ENCODE results near the gene UST. TPM values are rescaled to one million over a fixed set of nuclear protein-coding genes. Genes with fewer than 3 reads are reported as not detected.
A peak's percentile ranks its signal among the peaks of the same experiment; 100 is the strongest.
"Not testable (repeated sequence)": the region's sequence is repeated elsewhere in the genome, so short reads cannot be mapped to it uniquely, and the experiment has no call there.

UST gene
- polyA plus RNA-seq, 1 donor: 5.8 TPM

DNA sequence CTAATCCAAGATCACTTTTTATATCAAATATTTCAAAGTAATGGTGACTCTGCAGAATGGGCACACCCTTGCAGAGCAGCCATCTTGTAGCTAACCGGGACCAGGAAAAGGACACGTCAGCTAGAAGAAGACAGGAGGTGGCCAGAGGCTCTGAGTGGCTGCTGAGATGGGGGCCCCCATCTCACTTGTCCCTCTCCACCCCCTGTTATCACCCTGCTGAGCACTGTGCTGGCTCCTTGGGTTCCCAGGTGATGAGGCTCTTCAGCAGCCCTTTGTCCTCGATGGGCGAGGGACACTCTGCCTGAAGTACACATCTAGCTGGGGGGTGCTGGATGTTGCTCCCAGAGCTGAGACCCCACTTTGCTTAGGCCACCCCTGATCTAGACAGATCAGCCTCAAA lies 126.3 kb downstream of the UST start:
- DNase-seq: no peak

DNA sequence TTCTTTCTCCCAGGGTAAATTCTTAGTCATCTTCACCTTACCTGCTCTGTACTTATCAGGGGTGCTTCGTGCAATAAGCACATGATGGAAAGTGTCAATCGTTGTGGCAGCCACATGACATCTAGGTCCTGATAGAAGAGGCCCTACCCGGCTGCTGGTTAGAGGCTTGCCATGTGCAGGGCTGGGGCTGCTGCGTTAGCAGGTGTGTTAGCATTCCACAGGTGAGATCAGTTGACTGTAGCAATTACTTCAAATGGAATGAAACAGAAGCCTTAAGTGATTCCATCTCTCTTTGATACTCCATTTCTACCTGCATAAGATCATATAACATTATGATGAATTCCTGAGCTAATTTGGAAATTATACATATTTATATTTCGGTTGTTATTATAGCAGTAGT lies 127.0 kb downstream of the UST start:
- DNase-seq: no peak

DNA sequence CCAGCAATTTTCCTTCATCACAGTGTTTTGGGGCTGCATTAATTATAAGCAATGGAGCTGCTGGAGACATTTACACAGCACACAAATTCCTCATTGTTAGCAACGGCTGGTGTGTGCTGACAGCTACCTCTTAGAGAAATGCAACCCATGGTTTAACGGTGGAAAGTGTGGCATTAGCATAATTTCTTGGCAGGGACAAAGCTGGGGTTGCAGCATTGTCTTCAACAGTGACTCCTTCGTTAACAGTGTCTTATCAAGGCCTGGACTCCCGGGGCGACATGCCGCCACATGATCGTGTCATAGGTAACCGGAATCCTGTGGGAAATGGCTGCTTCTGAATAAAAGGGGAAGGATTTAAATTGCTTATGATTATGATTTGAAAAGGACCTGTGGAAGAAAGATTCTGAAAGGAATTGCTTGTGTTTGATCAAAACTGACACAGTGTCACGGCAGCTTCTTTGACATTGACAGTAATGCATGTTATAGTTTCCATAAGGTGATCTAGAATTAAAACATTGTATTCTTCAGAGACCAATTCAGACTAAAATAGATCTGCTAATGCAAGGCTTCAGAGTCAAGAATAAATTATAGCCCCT lies 128.0 kb downstream of the UST start:
- no peak for DNase-seq

DNA sequence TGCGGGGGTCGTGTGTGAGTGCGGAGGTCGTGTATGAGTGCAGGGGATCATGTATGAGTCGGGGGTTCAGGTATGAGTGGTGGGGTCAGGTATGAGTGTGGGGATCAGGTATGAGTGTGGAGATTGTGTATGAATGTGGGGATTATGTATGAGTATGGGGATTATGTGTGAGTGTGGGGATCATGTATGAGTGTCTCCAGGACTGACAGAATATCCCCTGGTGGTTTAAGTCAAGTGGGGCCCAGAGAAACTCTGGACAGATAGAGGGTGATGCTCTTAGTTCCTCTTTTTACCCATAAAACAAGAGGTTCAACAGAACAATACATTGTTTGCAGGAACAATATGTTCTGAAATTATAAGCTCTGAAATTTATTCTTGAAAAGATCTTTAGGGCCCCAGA lies 131.9 kb downstream of the UST start:
- DNase-seq: no peak

DNA sequence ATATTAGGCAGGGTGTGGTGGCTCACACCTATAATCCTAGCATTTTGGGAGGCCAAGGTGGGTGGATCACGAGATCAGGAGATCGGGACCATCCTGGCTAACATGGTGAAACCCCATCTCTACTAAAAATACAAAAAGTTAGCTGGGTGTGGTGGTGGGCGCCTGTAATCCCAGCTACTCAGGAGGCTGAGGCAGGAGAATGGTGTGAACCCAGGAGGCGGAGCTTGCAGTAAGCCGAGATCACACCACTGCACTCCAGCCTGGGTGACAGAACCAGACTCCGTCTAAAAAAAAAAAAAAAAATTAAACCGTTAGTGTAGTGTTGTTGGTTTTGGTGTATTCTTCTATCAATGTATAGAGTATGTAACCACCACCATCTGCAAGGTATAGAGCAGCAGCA lies 133.9 kb downstream of the UST start:
- DNase-seq: not testable (repeated sequence)

DNA sequence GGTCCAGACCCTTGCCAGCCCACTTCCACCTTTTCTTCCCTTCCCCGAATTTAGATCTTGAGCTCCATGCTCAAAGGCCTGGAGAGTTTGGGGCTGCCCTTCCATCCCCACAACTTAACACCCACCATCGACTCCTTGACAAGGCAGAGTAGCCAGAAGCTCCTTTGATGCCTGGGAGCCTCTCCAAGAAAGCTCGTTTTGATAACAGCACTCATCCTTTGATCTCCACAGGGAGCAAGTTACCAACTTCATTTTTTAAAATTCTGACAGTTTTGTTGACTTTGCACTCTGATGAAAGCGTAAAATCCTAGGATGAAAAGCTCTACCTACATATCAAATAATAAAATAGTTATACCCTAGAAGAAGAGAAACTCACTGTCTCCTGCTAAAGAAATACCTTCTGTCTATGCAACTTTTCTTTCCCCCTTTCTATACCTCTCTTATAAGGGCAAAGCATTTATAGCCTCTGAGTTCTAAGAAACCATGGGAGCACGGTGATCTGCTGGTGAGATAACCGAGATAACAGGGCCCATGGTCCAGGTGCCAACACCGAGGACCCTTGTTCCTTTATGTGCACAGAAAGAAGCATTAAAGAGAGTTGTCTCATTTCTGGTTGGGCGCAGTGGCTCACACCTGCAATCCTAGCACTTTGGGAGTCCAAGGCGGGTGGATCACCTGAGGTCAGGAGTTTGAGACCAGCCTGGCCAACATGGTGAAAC lies 134.9 kb downstream of the UST start:
- no peak for DNase-seq

DNA sequence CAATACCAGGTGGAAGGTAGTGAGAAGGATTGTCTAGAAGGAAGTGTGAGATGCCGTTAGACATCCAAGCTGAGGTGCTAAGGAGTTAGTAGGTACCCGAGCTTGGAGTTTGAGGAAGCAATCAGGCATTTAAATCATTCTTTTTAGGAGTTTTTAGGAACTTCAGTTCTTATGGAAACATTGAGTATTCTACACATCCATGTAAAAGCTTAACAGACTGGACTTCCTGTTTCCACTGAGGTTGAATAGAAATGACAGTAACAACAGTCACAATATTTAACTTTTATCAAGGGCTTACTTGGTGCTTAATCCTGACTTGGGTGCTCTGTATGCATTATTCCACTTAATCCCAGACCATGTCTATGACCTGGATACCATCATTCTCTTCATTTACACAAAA lies 136.4 kb downstream of the UST start:
- DNase-seq: no peak

DNA sequence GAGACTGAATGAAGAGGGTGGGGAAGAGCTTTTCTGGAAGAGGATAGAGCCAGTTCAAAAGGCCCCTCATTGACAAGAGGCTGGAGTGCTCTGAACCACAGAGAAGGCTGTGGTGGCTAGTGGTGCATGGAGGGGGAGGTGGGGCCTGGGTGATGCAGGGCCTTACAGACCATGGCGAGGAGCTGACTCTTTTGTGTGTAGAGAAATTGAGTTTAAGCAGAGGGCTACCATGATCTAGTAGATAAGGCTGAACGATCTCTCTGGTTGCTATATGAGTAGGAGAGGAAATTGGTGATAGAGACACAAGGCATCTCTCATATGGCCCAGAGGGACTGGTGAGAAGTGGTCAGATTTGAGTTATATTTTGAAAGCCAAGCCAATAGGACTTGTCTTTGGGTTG lies 137.6 kb downstream of the UST start:
- DNase-seq: no peak

DNA sequence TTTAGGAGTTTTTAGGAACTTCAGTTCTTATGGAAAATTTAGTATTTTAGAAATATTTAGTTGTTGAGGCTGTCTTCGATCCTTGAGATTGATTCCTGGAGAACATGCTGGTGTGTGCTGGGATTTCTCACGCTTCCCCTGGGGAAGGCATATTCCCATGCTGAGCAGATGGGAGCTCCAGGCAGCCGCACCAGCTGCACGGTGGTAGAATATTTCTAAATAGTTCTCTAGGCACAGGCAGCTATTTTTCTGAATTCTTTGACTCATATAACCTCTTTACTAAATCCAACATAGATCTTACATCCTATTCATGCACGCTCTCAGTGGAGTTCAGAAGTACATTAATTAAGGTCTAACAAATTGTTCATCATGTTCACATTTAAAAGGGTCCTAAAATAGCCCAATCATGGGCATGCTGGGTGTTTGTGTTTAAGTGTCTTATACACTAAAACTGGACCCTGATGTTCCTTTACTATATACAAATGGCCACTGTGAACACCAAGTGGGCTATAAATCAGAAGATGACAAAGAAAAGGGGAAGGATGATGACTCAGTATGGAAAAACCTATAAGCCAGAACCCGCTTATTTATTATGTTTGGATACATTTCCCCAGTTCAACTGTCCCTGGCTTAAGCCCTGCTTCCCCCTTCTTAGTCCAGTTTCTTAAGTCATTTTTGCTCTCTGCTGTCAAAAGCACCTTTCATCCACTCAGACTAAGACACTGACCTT lies 138.5 kb downstream of the UST start:
- DNase-seq: peak; percentile 76

DNA sequence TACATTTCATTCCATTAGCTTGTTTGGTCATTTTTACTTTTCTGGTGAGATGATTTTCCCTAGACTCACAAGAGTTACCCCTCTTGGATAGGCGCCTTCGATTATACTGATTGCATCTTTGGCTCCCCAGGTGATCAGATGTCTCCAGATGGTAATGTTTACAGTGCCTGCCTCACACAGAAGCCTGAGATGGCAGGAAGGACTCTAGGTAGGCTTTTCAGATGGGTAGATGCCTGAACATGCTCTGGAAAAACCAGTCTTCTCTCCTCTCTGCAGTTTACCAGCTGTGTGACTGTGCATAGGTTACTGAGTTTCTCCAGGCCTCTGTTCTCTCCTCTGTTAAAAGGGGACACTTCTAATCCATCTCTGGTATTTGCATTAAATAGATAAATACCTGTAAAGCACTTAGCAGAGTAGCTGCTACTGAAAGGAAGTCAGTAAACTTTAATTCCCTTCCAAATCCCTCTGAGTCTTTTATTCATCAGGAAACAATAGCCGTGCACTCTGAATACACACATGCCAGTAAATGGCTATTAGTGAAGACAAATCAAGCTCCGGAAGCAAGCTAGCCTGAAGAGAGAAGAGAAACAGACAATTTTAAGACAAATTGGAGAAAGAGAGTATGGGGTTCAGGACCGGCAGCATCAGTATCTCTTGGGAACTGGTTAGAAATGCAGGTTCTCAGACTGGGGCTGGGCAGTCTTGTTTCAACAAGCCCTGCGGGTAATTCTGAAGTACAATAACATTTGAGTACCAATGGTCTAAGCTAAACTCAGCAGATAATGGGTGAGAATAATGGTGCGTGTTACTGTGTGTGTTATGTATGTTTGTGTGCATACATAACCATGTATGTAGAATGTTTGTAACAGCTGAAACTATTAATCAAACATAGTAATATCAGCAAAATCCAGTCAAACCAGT lies 139.4 kb downstream of the UST start:
- DNase-seq: no peak

DNA sequence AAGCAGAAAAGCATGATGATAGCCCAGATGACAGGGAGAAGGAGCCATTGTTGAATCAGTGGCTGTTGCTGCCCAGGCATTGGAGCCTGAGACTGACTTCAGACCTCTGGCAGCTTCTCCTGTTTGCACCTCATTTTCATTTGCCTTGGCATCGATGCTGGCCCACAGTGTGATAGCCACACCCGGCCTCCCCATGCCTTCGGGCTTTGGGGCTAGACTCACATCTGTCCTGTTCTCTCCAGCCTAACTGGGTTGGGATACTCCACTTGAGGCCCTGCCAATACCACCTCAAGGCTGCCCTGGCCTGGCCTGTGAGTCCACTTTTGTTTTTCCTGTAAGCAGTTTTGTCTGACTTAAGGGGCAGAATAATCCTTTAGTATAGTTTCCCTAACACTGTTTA lies 140.4 kb downstream of the UST start:
- DNase-seq: no peak

DNA sequence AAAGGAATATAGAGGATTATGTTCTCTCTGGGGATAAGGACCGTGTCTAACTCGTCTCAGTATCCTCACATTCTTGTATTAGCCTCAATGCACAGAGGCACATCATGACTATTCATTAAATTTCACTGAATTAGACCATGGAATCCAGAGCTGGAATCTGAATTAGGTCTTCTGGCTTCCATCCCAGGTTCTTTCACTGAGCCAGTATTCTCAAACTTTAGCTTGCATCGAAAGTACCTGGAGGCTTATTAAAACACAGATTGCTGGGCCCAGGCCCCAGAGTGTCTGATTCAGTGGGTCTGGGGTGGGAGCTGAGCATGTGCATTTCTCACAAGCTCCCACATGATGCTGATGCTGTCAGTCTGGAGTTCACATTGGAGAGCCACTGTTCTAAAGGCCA lies 142.0 kb downstream of the UST start:
- peak; percentile 81 for DNase-seq

DNA sequence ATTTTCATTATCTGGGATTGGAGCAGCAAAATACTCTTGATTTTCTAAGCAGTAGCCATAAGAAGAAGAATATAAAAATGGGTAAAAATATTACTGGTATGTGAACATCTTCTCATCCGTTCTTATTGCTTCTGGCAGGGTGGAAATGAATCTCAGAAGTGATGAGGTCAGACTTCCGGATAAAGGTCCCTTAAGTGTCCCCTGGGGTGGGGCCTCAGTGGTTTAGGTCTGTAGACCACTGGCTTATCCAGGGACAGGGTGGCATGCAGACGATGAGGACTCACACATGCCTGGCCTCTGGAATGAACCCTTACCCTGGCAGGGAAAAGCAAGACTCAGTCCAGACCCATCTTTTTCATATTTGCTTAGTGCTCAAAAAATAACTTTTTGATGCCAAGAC lies 143.3 kb downstream of the UST start:
- DNase-seq: peak; percentile 57

DNA sequence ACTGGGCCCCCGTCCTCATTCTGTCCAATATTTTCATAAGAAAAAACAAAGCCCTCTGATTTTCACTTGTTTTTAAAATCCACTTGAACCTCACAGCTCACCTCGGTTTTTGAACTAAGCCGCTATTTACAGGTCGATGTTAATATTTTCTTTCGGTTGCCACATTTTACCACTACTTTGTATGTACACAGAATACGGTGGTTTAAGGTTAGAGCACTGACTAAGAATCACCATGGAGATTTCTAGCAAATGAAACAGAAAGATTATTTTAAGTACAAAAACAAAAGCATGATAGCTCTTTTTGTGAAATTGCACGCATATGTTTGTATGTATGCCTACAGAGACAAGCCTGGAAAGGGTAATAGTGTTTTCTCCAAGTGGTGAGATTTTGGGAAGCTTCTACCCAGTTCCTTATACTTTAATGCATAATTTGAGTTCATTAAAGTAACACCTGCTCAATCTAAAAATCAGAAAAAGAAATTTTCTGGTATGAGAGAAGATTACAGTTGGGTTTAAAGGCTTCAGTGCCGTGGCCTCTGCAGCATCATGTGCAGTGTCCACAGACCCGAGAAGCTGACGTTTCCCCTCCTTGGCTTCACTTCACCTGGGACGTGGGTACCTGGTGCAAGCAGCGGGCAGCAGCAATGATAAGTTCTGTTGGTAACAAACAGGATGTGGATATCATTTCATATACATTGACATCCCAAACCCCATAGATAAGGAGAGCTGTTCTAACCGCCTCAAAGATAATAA lies 144.0 kb downstream of the UST start:
- no peak for DNase-seq

DNA sequence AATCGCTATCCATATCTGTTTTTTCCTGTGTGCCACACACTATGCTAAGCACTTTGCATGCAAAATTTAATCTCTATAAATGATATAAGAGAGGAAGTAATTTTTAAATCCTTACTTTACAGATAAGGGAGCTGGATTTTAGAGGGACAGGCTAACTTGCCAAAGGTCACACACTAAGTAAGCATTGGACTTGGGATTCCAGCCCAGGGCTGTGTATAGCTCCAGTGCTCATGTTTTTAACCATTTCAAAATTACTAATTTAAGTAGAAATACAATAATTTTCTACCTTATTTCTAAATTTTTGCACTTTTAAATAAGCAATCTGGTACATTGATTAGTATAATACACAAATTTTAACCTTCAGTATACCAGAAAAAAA lies 144.6 kb downstream of the UST start:
- no peak for DNase-seq

DNA sequence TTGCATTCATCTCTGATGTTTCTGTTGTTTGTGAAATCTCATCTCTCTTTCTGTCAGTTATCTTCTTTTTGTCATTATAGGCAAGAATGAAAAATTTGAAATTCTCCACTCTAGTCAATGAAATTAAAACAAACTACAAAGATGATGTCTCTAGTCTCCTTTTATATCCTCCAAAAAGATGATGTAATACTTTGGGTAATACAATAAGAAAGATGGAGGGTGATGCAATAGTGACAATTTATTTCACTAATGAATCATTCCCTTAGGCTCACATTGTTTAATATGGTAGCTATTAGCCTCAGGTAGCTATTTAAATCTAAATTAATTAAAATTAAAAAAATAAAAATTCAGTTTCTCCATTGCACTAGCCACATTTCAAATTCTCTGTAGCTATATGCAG lies 145.4 kb downstream of the UST start:
- no peak for DNase-seq

DNA sequence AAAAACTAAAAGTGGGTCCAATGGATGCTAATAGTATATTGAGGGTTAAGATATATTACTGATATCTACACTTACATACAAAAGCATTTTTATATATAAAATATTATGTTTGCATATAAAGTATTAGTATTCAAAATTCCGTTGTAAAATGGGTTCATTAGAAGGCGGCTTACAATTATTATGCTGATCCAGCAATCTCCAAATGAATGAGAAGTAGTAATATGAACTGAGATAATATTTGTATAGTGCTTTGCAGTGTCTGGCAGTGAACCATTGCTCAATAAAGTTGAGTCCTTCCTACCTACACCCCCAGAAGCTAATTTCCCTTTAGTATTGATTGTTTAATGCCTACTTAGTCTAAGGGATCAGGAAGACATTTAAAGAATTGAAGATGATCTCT lies 146.2 kb downstream of the UST start:
- no peak for DNase-seq

DNA sequence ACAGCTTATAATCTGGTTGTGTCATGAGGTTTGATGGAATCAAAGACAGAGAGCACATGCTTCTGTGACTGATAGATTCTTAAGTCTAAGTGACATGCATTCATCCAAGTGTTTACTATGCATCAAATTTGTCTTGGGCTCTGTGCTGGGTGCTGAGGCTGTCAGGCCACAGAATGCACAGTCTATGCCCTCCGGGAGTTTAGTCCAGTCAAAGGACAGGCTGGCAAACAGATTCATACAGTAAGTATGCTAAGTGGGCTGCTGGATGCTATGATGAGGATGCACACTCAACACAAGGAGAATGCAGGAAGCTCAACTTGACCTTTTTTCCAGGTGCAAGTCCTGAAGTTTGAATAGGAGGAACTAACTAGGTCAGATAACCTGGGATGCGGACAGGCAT lies 146.7 kb downstream of the UST start:
- DNase-seq: no peak

DNA sequence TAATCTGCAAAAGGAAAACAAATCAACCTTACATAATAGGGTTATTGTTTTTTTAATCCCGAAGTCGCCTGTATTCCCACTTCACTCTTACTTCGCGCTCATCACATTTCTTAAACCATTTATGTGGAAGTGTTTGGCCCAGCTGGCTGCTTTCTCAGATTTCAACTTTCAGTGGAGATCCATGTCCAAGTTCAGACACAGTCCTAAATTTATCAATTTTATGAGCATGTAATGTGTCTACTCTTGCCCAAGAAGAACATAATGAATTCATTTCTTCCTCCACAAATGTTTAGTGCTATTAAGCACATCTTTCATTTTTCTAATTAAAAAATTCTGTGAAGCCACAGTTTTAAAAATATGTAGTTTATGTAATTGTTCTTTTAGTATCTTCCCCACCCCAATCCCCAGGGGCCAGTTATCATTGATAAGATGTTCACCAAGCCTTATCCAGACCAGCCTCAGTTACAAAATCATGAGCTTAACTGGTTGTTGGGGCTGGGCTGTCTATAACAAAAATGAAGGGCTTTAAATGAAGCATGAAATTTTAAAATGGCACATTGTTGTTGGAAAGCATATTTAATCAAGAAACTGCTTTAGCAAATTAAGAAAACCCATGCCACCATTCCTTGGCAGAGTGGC lies 151.7 kb downstream of the UST start:
- no peak for DNase-seq

DNA sequence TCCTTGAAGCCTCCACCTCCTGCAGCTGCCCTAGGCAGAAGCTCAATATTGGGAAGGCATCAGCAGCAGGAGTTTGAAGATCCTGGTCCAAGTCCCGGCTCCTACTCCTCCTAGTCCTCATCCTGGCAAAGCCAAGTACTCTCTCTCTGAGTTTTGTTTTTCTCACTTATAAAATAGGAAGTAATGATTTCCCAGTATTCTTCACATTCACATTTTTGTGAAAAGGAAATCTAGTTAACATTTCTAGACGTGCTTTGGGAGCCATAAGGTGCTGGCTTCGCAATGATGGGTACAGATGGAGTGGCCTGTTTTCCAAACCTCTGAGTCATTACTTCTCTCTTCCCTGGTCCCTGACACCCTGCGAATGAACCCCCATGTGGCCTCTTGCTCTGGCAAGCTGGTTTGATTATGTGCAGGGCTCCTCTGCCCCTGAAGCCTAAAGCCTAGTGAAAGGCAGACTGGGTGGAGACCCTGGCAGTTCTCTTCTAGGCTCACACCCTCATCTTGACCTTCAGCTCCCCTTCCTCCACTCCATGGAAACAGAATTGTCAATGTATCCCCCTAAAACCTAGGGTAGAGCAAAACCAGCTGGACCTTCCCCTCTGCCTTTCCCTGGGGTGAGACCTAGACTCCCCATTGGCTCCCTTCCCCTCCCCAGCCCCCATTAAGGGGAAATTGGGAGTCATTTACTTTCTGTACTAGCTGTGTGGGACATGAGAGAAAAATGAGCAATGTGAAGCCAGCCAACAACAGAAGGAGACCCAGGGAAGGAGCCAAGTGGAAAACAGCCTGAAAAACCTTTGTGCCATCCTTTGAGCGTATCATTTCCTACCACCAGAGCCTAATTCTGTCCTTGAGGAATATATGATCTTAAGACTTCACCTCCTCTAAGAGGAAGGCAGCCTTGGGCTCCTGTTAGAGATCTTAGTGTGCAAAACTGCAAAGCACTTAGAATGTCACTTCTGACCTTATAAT lies 158.4 kb downstream of the UST start:
- DNase-seq: no peak

DNA sequence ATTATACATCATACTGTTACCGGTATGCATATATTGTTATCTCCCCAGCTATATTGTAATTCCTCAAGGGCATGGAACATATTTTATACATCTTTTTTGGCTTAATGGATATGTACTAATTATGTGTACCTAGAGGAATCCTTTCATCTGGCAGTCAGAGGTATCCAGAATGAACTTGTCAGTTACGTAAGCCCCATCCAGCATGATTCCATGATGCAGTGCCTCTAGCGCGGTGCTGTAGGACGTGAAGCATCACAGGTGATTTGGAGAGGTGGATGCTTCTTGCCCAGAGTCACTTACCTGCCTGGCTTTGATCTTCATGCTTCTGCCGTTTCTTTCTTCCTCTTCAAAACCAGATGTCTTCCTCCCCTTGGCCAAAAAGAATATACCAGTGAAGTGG lies 159.1 kb downstream of the UST start:
- DNase-seq: no peak

All from hindlimb muscle (tissue), 1 donor.